ENCODE measurements around the gene STIP1.
"Not testable (repeated sequence)": the region's sequence is repeated elsewhere in the genome, so short reads cannot be mapped to it uniquely, and the experiment has no call there.

STIP1 gene

GRCh38 chr11:64238076-64238475, 52.1 kb downstream of the STIP1 start:
- DNase-seq (ENCODE audit: low spot score): no peak

GRCh38 chr11:64238999-64239398, 53.0 kb downstream of the STIP1 start:
- no peak for DNase-seq (ENCODE audit: low spot score)

- no peak for DNase-seq (ENCODE audit: low spot score)
Measured at GRCh38 chr11:64239662-64240434, 53.9 kb downstream of the STIP1 start.

- peak; percentile 99 for DNase-seq (ENCODE audit: low spot score)
Measured at GRCh38 chr11:64240435-64241240, 54.7 kb downstream of the STIP1 start, which contains the start of gene FKBP2. Gene FKBP2, plus strand, starts transcription at chr11:64241095. Its CDS starts 1,293 bp downstream, at chr11:64242388.

- peak; percentile 98 for DNase-seq (ENCODE audit: low spot score)
Measured at GRCh38 chr11:64241241-64241490, 55.2 kb downstream of the STIP1 start.

- no peak for DNase-seq (ENCODE audit: low spot score)
Measured at GRCh38 chr11:64241491-64242374, 55.8 kb downstream of the STIP1 start.

- no peak for DNase-seq (ENCODE audit: low spot score)
Measured at GRCh38 chr11:64243236-64243854, 57.4 kb downstream of the STIP1 start.

GRCh38 chr11:64244107-64244506, 58.1 kb downstream of the STIP1 start:
- no peak for DNase-seq (ENCODE audit: low spot score)

GRCh38 chr11:64244966-64245365, 59.0 kb downstream of the STIP1 start:
- no peak for DNase-seq (ENCODE audit: low spot score)

GRCh38 chr11:64245401-64245796, 59.4 kb downstream of the STIP1 start:
- no peak for DNase-seq (ENCODE audit: low spot score)

- DNase-seq (ENCODE audit: low spot score): peak; percentile 80
Measured at GRCh38 chr11:64245797-64246620, 60.0 kb downstream of the STIP1 start.

- not testable (repeated sequence) for DNase-seq (ENCODE audit: low spot score)
Measured at GRCh38 chr11:64246621-64246870, 60.6 kb downstream of the STIP1 start.

- DNase-seq (ENCODE audit: low spot score): peak; percentile 89
Measured at GRCh38 chr11:64246871-64247728, 61.1 kb downstream of the STIP1 start, which contains the start of gene PPP1R14B. Gene PPP1R14B, minus strand, starts transcription at chr11:64246943. Its CDS starts 270 bp downstream, at chr11:64246673.

- DNase-seq (ENCODE audit: low spot score): no peak
Measured at GRCh38 chr11:64247729-64248531, 62.0 kb downstream of the STIP1 start.

- DNase-seq (ENCODE audit: low spot score): no peak
Measured at GRCh38 chr11:64248578-64248977, 62.6 kb downstream of the STIP1 start.

- DNase-seq (ENCODE audit: low spot score): no peak
Measured at GRCh38 chr11:64249038-64249437, 63.1 kb downstream of the STIP1 start.

GRCh38 chr11:64249563-64250414, 63.8 kb downstream of the STIP1 start:
- no peak for DNase-seq (ENCODE audit: low spot score)

GRCh38 chr11:64250415-64251015, 64.5 kb downstream of the STIP1 start:
- DNase-seq (ENCODE audit: low spot score): no peak

Measured in AG08395 (cell line).